ENCODE measurements around the gene TNFSF18.
A peak's percentile ranks its signal among the peaks of the same experiment; 100 is the strongest.

The TNFSF18 gene

DNA sequence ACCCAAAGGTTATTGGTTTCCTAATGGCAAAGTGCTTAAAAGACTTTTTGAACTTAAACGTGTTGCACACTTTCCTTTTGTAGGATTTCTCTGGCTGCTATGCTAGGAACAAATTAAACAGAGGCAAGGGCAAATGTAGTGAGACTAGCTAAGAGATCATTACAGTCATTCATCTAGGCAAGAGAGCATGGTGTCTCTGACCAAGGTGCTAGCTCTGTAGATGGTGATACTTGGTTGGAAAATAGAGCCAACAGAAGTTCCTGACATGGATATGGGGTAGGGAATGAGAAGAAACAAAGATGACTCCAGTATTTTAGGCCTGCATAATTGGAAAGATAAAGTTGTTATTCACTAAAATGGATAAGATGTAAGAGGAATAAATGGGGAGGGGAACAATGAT lies 6.1 kb downstream of the TNFSF18 start:
- no peak overlapping the region for H3K4me3 ChIP-seq (ENCODE audit: low read depth, low read length)
- DNase-seq (ENCODE audit: low read depth, low spot score): no peak
- TF ChIP-seq, protein P1, sequence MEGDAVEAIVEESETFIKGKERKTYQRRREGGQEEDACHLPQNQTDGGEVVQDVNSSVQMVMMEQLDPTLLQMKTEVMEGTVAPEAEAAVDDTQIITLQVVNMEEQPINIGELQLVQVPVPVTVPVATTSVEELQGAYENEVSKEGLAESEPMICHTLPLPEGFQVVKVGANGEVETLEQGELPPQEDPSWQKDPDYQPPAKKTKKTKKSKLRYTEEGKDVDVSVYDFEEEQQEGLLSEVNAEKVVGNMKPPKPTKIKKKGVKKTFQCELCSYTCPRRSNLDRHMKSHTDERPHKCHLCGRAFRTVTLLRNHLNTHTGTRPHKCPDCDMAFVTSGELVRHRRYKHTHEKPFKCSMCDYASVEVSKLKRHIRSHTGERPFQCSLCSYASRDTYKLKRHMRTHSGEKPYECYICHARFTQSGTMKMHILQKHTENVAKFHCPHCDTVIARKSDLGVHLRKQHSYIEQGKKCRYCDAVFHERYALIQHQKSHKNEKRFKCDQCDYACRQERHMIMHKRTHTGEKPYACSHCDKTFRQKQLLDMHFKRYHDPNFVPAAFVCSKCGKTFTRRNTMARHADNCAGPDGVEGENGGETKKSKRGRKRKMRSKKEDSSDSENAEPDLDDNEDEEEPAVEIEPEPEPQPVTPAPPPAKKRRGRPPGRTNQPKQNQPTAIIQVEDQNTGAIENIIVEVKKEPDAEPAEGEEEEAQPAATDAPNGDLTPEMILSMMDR (IDR thresholded peaks at IDR 0.05; ENCODE audit: low read depth, low read length): no peak
- in situ Hi-C loops (cut with HindIII; ENCODE audit: low sequenced_read_pairs): no loop called here

DNA sequence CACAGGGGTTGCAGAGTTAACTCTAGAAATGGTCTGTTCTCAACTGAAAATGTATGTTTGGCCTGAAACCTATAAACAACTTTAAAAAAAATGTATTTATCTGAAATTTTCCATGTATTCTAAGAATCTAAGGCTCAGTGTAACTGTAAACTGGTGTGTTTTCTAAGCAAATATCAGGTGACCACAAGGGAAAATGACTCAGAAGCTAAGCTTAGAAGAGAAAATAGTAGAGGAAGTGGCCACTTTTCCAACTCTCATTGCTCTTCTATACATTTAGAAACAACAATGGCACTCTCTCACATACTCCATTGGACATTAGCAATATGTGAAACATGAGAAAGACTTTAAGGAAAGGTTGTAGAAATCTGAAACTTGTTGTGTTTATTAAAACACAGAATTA lies 7.5 kb downstream of the TNFSF18 start:
- in situ Hi-C loops (cut with HindIII; ENCODE audit: low sequenced_read_pairs): no loop called here
- TF ChIP-seq, protein P1 (IDR thresholded peaks at IDR 0.05; ENCODE audit: low read depth, low read length): no peak
- H3K4me3 ChIP-seq (ENCODE audit: low read depth, low read length): no peak overlapping the region
- peak; percentile 74 for DNase-seq (ENCODE audit: low read depth, low spot score)

DNA sequence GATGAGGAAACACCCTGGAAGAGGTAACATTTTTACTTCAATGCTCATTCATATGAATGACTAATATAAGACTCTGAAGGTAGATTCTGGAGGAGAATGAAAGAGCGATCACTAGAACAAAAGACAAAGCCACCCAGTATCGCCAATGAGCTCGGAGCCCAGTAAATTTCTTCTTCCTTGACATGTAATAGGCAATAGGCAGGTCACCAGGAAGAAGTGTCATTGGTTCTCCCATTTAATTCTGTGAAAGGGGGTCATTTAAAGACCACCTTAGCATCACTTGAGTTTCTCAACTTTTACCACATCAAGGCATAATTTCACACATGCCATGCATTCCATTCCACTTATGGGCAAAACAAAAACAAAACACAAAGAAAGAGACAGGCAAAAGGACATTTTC lies 7.9 kb downstream of the TNFSF18 start:
- no peak overlapping the region for H3K4me3 ChIP-seq (ENCODE audit: low read depth, low read length)

DNA sequence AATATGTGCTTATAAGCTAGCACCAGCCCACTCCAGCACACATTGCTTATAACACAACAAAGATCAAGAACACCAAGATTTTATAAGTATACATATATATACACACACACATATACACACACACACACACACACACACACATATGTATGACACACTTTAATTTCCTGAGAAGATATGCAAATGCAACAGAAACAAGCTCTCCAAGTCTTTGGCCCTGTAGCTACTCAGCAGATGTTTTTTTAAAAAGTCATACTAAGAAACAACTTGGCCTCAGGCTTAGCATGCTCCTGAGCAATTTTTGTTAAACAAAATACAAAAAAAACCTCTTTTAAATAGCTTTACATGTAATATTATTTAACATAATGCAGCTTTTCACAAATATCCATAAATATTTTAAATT lies 11.1 kb downstream of the TNFSF18 start:
- DNase-seq (ENCODE audit: low read depth, low spot score): no peak
- H3K4me3 ChIP-seq (ENCODE audit: low read depth, low read length): no peak overlapping the region
- TF ChIP-seq, protein P1 (IDR thresholded peaks at IDR 0.05; ENCODE audit: low read depth, low read length): no peak
- in situ Hi-C loops (cut with HindIII; ENCODE audit: low sequenced_read_pairs): no loop called here

More for the DNA sequence above, 7.9 kb downstream of the TNFSF18 start:
- peak; percentile 63 for DNase-seq (ENCODE audit: low read depth, low spot score)
- in situ Hi-C loops (cut with HindIII; ENCODE audit: low sequenced_read_pairs): no loop called here
- TF ChIP-seq, protein P1 (IDR thresholded peaks at IDR 0.05; ENCODE audit: low read depth, low read length): no peak

DNA sequence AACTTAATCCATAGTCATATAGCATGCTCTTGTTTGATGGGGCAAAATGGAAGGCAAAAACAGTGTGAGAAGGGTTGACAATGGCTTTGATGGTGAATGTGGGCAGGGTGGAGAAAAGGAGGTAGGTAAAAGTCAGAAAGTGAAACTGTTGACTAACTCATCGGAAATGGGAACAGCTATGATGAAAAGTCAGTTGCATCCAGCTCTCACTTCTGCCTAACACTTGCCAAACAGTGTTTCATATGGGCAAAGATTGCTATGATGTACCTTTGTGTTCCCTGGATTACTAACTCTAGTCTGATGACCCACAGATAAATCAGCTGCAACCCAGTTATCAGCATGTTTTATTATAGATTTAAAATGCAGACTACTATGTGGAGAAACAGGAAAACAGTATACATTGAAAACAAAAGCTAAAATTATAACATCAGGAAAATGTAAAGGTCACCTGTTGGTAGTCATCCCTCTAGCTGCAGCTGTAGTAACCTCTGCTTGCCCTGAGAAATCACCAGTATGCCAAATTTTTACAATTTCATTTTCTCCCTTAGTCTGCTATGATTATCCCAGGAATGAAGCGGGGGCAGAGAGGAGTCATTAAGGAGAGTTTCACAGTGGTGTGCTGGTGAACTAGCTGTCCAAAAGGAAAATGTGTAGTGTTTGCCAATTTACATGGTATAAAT lies 11.7 kb downstream of the TNFSF18 start:
- in situ Hi-C loops (cut with HindIII; ENCODE audit: low sequenced_read_pairs): no loop called here
- no peak overlapping the region for H3K4me3 ChIP-seq (ENCODE audit: low read depth, low read length)
- TF ChIP-seq, protein P1 (IDR thresholded peaks at IDR 0.05; ENCODE audit: low read depth, low read length): no peak
- no peak for DNase-seq (ENCODE audit: low read depth, low spot score)

DNA sequence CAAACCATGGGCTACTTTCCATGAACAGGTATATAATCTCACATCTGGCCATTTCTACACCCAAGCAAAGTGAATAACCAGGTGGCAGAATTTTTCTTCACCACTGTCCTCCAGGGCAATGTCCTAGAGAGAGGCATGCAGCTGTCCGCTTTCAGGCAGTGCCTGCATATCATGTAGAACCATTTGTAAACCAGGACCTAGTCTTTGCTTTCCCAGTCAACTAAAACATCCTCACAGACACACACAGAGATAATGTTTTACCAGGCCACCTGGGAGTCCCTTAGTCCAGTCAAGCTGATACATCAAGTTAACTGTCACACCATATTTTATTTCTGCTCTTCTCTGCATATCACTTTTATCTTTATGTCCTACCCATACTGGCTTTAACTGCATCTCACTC lies 26.2 kb downstream of the TNFSF18 start:
- no peak overlapping the region for H3K4me3 ChIP-seq (ENCODE audit: low read depth, low read length)
- TF ChIP-seq, protein P1 (IDR thresholded peaks at IDR 0.05; ENCODE audit: low read depth, low read length): no peak
- DNase-seq (ENCODE audit: low read depth, low spot score): no peak
- in situ Hi-C loops (cut with HindIII; ENCODE audit: low sequenced_read_pairs): no loop called here

Data from astrocyte of the spinal cord (primary cell).